ENCODE data around the gene COL6A3.
"Not testable (repeated sequence)": the region's sequence is repeated elsewhere in the genome, so short reads cannot be mapped to it uniquely, and the experiment has no call there.

COL6A3 gene

DNA sequence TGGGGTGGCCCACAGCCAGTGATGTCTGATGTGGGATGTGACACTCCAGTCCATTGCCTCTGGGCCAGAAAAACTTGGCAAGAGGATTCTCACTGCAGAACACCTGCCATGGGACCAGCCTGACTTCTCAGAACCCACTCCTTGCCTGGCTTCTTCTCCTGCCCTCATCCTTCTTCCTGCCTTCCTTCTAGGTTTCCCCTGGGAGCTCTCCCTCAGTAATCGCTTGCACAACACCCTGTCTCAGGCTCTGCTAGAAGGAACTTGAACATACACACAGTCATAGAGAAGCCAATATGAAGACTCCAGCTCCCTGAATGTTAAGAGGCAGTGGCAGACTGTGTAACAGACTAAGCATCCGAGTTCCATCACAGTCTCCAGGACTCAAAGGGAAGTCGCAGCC lies 4.3 kb upstream of the COL6A3 start:
- TF ChIP-seq, protein P1, sequence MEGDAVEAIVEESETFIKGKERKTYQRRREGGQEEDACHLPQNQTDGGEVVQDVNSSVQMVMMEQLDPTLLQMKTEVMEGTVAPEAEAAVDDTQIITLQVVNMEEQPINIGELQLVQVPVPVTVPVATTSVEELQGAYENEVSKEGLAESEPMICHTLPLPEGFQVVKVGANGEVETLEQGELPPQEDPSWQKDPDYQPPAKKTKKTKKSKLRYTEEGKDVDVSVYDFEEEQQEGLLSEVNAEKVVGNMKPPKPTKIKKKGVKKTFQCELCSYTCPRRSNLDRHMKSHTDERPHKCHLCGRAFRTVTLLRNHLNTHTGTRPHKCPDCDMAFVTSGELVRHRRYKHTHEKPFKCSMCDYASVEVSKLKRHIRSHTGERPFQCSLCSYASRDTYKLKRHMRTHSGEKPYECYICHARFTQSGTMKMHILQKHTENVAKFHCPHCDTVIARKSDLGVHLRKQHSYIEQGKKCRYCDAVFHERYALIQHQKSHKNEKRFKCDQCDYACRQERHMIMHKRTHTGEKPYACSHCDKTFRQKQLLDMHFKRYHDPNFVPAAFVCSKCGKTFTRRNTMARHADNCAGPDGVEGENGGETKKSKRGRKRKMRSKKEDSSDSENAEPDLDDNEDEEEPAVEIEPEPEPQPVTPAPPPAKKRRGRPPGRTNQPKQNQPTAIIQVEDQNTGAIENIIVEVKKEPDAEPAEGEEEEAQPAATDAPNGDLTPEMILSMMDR (IDR thresholded peaks at IDR 0.05; ENCODE audit: insufficient read depth, low read depth, low read length, missing control alignments) = no peak
- H3K4me3 ChIP-seq (ENCODE audit: low read length) = no peak overlapping the region
- DNase-seq (ENCODE audit: low read depth) = no peak

DNA sequence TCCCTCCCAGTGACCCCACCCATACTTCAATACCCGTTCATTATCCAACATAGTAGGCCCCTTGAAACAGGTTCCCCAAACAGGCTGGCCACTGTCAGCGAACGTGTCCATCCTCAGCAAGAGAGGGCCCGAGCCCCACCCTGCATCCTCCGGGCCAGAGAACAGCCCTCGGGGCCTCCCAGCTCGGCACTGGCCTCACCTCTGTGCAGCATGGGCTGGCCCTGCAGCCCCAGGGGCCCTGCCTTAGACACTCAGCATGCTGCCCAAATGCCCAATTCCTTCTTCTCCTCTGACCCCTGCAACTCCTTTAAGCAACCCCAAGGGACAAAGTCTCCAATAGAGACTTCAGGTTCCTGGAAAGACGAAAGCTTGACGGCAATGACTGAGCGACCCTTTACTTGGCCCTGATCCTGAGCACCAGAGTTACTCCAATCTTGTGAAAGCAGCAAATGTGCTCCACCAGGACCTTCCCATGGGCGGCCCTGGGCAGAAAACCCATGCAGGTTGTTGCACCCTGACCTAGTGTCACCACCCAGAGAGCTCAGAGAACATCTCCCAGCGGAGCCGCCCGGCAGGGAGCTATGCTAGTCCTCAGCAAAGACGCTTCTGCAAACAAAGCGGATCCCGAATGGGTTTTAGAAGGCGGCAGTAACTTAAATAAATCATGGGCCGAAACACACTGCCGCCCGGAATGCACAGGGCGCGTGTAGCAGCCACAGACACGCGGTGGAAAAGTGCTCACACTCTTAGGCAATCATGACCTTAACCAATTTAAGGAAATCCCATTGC lies 782 bp downstream of the COL6A3 start:
- H3K4me3 ChIP-seq (ENCODE audit: low read length) = no peak overlapping the region
- TF ChIP-seq, protein P1 (IDR thresholded peaks at IDR 0.05; ENCODE audit: insufficient read depth, low read depth, low read length, missing control alignments) = no peak
- DNase-seq (ENCODE audit: low read depth) = no peak

DNA sequence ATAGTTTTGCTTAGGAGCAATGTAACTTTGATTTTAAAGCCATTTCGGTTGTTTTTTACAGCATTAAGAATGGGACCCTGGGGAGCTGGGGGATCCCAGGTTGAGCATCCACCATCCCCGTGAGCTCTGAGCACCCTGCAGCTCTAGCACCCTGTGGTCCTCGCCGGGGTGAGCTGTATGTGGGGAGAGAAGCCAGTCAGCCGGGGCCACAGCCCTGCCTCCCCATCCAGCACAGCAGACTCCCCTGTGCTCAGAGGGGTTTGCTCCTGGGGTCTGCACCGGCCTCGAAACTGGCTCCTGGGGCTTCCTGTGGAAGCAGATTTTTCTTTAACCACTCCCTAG lies 1.3 kb downstream of the COL6A3 start:
- DNase-seq (ENCODE audit: low read depth) = no peak
- H3K4me3 ChIP-seq (ENCODE audit: low read length) = no peak overlapping the region
- TF ChIP-seq, protein P1 (IDR thresholded peaks at IDR 0.05; ENCODE audit: insufficient read depth, low read depth, low read length, missing control alignments) = no peak

DNA sequence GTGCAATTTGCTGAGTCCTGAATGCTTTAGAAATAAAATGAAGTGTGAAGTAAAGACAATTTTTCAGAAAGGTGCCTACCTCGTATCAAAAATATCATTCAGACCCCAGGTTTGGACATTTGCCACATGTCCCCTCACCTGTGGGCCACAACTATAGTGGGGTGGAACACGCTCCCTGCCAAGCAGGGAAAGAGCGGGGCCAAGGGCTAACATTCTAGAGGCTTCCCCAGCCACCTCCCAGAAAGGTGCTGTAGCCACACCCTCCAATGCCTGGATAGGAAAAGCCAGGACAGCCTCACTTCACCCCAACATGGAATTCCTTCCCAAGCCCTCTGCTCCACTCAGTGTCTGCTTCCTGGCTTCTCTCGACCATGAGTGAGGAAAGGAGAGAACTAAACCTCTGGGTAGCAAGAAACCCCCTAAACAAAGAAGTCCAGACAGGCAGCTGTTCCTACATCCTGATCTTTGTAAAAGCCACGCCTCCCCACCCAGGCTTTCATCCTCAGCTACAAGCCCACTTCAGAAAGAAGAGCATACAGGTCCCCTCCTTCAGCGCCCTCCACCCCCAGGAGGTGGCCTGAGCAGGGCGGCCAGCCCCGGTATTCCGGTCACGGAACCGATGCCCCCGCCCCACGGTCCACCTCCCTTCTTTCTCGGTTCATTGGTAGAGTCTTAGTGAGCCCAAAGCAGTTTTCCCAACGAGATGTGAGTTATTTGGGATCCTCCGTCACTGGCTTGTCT lies 2.1 kb downstream of the COL6A3 start:
- no peak overlapping the region for H3K4me3 ChIP-seq (ENCODE audit: low read length)
- TF ChIP-seq, protein P1 (IDR thresholded peaks at IDR 0.05; ENCODE audit: insufficient read depth, low read depth, low read length, missing control alignments) = no peak
- DNase-seq (ENCODE audit: low read depth) = no peak

DNA sequence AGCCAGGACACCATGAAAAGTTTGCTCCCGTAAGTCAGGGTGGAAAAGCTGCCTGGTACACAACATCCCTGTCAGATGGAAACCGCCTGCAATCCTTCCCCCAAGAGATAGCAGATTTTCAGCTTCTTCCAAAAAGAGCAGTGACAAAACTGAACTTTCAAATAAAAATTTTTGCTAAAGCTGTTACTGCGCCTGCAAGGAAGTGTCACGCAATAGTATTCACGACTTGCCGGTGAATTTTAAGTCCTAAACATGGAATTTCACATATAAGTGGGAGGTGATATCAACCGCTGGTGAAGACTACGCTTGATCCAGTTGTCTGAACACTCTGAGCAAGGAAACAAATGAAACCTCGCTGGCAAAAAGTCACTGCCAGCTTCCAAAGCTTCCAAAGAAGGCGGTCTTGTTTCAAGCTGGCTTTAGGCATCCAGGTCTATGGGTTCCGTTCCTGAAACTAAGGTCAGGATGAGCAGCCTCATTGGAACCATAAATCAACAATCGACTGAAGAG lies 2.8 kb downstream of the COL6A3 start:
- no peak overlapping the region for H3K4me3 ChIP-seq (ENCODE audit: low read length)
- TF ChIP-seq, protein P1 (IDR thresholded peaks at IDR 0.05; ENCODE audit: insufficient read depth, low read depth, low read length, missing control alignments) = no peak
- DNase-seq (ENCODE audit: low read depth) = no peak

DNA sequence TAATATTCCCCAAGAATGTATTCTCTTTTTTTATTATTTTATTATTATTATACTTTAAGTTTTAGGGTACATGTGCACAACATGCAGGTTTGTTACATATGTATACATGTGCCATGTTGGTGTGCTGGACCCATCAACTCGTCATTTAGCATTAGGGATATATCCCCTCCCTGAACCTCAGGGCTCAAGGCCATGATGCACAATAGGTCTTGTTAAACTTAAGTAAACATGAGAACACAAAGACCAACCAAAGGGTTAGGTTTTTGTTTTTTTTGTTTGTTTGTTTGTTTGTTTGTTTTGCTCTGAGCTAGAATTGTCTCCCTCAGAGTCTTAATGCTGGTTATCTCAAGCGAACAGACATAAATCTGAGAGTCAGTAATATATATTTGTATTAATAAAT lies 4.7 kb downstream of the COL6A3 start:
- H3K4me3 ChIP-seq (ENCODE audit: low read length); DNase-seq (ENCODE audit: low read depth): not testable (repeated sequence)

DNA sequence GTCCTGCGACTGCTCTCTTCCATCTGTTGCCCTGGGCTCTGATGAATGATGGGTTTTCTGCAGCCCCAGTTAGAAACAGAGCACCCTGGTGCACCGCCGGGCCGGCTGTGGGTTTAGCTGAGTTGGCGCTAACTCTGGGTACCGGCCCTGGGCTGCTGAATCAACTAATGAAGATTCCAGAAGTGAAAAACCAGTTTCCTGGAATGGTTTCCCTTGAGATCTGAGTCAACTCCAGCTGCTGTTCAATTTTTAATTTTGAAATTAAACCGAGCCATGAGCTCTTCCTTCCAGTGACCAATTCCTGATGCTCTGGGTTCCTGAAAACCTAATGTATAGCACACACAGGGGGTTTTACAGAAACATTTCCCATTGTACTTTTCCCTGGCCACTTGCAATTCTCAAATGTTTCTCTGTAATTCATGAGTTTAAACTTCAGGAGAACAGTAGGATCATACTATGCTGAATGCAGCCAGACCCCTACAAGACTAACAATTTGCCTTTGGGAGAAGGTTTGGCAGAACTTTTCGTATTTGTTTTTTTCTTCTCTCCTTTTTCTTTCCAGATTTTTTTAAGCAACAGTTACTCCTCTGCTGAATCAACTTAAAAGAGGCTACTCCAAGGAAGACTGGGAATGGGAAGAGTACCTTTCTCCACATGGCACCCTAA lies 5.5 kb downstream of the COL6A3 start:
- DNase-seq (ENCODE audit: low read depth) = no peak
- H3K4me3 ChIP-seq (ENCODE audit: low read length) = no peak overlapping the region
- TF ChIP-seq, protein P1 (IDR thresholded peaks at IDR 0.05; ENCODE audit: insufficient read depth, low read depth, low read length, missing control alignments) = no peak
